Progenitor cell of endocrine pancreas (in vitro differentiated cells): Measurements from ENCODE around the gene GGT6. TPM values are rescaled to one million over a fixed set of nuclear protein-coding genes. Genes with fewer than 3 reads are reported as not detected.
"Not testable (repeated sequence)": the region's sequence is repeated elsewhere in the genome, so short reads cannot be mapped to it uniquely, and the experiment has no call there.

ENCODE experiments used
- DNase-seq: peaks from one replicate; pipeline ENCODE4 v3.0.0; 2021; ENCODE audit warnings: low spot score; ENCODE audit not compliant: unreplicated experiment
- H3K27ac Mint-ChIP-seq: 2 replicates; pipeline ENCODE4 v1.8.0; 2021; ENCODE audit warnings: mild to moderate bottlenecking, moderate library complexity, mixed read lengths
- H3K27me3 Mint-ChIP-seq: 2 replicates; pipeline ENCODE4 v1.8.0; 2021; ENCODE audit warnings: mixed read lengths
- H3K36me3 Mint-ChIP-seq: 2 replicates; pipeline ENCODE4 v1.8.0; 2022; ENCODE audit warnings: mixed read lengths; ENCODE audit not compliant: insufficient read depth
- H3K4me1 Mint-ChIP-seq: 2 replicates; pipeline ENCODE4 v1.8.0; 2021; ENCODE audit warnings: low read depth, mixed read lengths
- H3K4me3 Mint-ChIP-seq: 2 replicates; pipeline ENCODE4 v1.8.0; 2021; ENCODE audit warnings: low read depth, mild to moderate bottlenecking, moderate library complexity, mixed read lengths
- H3K9me3 Mint-ChIP-seq: 2 replicates; pipeline ENCODE4 v1.8.0; 2021; ENCODE audit warnings: low read depth, mixed read lengths
- total RNA-seq: library from RNA; stranded (reverse); gene quantifications from 2 replicates; pipeline ENCODE4 v1.2.1, GENCODE V29; 2021
- TF ChIP-seq, protein P1 (sequence below): fragments of 200-600 bp; sonication (generic); IDR thresholded peaks from one replicate; pipeline ENCODE4 v1.5.0; 2021; ENCODE audit warnings: antibody characterized with exemption, mild to moderate bottlenecking; ENCODE audit not compliant: unreplicated experiment

The GGT6 gene
- total RNA-seq, 1 donor from 2014 or later, result not detected

DNA sequence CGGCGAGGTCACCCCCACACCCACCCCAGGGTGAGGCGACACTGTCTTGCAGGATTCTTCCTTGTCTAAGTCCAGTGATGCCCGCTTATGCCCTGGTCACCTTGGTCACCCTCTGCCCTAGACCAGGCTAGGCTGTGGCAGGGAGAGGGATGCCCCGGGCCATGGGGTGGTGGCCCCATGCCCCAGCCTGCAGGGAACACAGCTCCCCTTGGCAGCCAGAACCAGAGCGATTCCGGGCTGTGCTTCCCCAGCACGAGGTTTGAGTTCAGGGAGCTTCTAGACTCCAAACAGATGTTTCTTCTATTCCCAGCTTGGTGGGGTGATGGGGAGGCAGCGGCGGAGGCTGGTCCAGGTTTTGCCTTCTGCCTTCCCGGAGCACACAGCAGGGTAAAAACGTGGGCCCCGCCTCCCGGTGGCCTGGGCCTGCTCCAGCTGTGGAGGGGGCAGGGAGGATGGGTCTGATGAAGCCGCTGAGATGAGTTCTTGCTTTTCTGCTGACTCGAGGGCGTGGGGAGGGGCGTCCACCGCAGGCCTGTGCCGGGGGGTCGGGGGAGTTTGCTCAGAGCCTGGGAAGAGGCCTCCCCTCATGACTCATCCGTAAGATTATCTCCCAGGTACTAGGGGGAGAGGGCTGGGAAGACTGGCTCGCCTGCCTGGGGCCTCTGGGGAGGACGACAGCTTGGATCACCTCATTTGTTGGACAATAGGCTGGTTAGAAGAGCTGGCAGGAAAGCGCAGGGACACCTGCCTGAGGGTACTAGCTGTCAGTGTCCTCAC, 39.3 kb upstream of the GGT6 start:
- no peak for DNase-seq
- Mint-ChIP-seq H3K4me3 (no peak overlapping the region), H3K27ac (no peak overlapping the region)

DNA sequence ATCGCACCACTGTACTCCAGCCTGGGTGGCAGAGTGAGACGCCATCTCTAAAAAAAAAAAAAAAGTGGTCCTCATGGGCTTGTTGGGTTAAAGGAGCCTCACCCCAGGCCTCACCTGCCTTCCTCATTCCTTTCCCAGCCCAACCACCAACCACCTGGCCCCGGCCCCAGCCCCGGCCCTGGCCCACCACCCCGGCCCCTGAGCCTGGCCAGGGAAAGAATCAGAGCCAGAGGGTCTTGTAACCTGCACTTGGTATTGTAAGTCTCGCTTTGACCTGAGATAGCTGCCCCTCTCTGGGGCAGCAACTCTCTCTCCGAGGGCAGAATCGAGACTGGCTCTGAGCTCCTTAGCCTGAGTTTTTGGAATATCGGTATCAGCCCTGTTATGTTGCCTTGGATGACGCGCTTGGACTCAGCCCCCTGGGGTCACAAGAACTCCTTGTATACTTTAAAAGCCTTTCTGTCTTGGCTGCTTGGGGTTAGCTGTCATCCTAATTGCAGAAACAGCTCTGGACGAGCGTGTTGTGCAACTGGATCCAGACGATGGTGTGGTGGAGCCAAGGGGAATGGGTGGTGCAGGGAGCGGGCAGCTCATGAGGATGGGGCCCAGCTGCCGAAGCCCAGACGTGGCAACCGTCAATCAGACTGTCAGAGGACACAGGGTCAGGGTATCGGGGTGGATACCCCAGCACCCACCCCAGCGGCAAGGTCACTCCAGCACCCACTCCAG, 38.6 kb upstream of the GGT6 start:
- Mint-ChIP-seq H3K36me3 (peaks cover 3% of the 10 kb centered on the region), H3K27ac (no peak overlapping the region), H3K4me1 (peaks cover 25% of the 10 kb centered on the region), H3K27me3 (peaks cover 18% of the 10 kb centered on the region), H3K4me3 (no peak overlapping the region), H3K9me3 (no peaks in the 10 kb centered on the region)
- TF ChIP-seq, protein P1, sequence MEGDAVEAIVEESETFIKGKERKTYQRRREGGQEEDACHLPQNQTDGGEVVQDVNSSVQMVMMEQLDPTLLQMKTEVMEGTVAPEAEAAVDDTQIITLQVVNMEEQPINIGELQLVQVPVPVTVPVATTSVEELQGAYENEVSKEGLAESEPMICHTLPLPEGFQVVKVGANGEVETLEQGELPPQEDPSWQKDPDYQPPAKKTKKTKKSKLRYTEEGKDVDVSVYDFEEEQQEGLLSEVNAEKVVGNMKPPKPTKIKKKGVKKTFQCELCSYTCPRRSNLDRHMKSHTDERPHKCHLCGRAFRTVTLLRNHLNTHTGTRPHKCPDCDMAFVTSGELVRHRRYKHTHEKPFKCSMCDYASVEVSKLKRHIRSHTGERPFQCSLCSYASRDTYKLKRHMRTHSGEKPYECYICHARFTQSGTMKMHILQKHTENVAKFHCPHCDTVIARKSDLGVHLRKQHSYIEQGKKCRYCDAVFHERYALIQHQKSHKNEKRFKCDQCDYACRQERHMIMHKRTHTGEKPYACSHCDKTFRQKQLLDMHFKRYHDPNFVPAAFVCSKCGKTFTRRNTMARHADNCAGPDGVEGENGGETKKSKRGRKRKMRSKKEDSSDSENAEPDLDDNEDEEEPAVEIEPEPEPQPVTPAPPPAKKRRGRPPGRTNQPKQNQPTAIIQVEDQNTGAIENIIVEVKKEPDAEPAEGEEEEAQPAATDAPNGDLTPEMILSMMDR, result no peak
- DNase-seq, result no peak

More for the DNA sequence above, 39.3 kb upstream of the GGT6 start:
- peaks cover 3% of the 10 kb centered on the region for H3K36me3 Mint-ChIP-seq
- TF ChIP-seq, protein P1, result no peak
- no peaks in the 10 kb centered on the region for H3K9me3 Mint-ChIP-seq
- peaks cover 18% of the 10 kb centered on the region for H3K27me3 Mint-ChIP-seq
- peaks cover 23% of the 10 kb centered on the region for H3K4me1 Mint-ChIP-seq

DNA sequence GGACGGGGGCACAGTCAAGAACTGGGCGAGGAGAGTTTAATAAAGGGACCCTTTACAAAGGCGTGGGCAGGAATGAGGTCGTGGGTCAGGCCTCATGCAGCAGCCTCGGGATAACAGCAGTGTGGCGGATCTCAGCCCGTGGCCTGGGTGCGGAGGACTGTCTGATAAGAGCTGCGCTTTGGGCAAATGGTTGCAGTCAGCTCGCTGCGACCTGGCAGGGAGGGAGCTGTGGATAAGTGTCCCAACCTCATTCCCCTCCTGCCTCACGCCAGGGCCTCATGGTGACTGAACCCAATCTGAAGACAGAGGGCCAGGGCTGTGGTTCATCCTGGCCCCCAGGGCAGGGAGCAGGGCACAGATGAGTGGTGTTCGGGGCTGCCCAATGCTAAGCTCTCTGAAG, 37.6 kb upstream of the GGT6 start:
- peaks cover 3% of the 10 kb centered on the region for H3K36me3 Mint-ChIP-seq
- TF ChIP-seq, protein P1, result no peak
- H3K4me1 Mint-ChIP-seq, result peaks cover 28% of the 10 kb centered on the region
- no peak overlapping the region for H3K27ac Mint-ChIP-seq
- H3K27me3 Mint-ChIP-seq, result peaks cover 18% of the 10 kb centered on the region
- no peak for DNase-seq
- H3K9me3 Mint-ChIP-seq, result no peaks in the 10 kb centered on the region
- no peak overlapping the region for H3K4me3 Mint-ChIP-seq

DNA sequence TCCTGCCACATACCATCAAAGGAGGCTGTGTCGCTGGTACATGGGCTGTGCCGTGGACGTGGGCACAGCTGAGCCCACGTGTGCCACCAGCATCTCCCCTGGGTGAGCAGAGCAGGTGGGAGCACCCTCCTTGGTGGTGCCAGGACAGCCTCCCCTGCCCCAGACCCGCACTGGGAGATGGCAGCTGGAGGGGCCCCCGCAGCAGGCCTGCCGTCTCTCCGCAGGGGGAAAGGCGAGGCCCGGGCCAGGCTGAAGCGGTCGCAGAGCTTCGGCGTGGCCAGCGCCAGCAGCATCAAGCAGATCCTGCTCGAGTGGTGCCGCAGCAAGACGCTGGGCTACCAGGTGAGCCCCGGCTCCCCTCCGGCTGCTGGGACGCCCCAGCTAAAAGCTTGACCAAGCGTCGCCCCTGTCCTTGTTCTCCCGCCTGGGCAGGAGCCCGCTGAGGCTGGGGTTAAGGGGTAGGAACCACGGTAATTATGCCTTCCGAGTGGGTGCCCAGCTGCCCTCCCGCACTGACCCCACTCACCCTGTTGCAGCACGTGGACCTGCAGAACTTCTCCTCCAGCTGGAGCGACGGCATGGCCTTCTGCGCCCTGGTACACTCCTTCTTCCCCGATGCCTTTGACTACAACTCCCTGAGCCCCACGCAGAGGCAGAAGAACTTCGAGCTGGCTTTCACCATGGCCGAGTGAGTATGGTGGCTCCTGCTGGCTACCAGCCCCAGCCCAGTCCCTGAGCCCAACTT, 36.4 kb upstream of the GGT6 start:
- peaks cover 28% of the 10 kb centered on the region for H3K4me1 Mint-ChIP-seq
- TF ChIP-seq, protein P1, result no peak

DNA sequence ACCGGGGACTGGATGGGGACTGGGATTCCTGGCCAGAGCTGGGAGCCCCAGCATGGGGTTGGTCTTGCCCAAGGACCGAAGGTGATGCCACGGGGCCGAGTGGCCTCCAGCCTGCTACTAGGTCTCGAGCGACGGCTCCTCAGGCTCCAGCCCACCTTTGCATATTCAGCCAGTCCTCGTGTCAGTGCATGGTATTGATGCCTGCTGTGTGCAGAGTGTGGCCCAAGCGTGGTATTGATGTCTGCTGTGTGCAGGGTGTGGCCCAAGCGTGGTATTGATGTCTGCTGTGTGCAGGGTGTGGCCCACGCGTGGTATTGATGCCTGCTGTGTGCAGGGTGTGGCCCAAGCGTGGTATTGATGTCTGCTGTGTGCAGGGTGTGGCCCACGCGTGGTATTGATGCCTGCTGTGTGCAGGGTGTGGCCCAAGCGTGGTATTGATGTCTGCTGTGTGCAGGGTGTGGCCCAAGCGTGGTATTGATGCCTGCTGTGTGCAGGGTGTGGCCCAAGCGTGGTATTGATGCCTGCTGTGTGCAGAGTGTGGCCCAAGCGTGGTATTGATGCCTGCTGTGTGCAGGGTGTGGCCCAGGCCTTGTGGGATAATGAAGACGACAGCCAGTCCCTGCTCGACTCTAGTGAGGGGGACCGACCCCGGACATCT, 35.4 kb upstream of the GGT6 start:
- H3K27ac Mint-ChIP-seq, DNase-seq, H3K9me3 Mint-ChIP-seq, H3K4me3 Mint-ChIP-seq, H3K36me3 Mint-ChIP-seq: not testable (repeated sequence)
- Mint-ChIP-seq H3K27me3 (peaks cover 20% of the 10 kb centered on the region), H3K4me1 (peaks cover 28% of the 10 kb centered on the region)

More for the DNA sequence above, 36.4 kb upstream of the GGT6 start:
- Mint-ChIP-seq H3K27ac (no peak overlapping the region), H3K27me3 (peaks cover 18% of the 10 kb centered on the region), H3K9me3 (no peaks in the 10 kb centered on the region), H3K36me3 (peaks cover 3% of the 10 kb centered on the region), H3K4me3 (no peak overlapping the region)
- no peak for DNase-seq
